GM23338 (cell line): ENCODE data around the gene TSHZ3. TPM values are rescaled to one million over a fixed set of nuclear protein-coding genes. Genes with fewer than 3 reads are reported as not detected.
A peak's percentile ranks its signal among the peaks of the same experiment; 100 is the strongest.

Source experiments
- ATAC-seq: fragments of 200-7000 bp; cut with Tn5 transposase; 3 replicates; pipeline ENCODE4 v1.9.1; 2020
- DNase-seq: peaks from one replicate; pipeline ENCODE4 v3.0.0-alpha.2; 2015; ENCODE audit warnings: low spot score
- H2AFZ ChIP-seq: fragments of 200-600 bp; sonication (generic); 2 replicates; pipeline ENCODE4 v1.8.0; 2016; ENCODE audit warnings: antibody characterized with exemption, mild to moderate bottlenecking, moderate library complexity
- H3F3A ChIP-seq: fragments of 200-600 bp; sonication (generic); replicated peaks from 2 replicates; pipeline ENCODE4 v1.8.0; 2017; ENCODE audit warnings: antibody characterized with exemption, mixed run types, low read depth
- H3K27ac ChIP-seq: fragments of 200-600 bp; sonication (generic); 2 replicates; pipeline ENCODE4 v1.6.1; 2016; ENCODE audit warnings: low read depth
- H3K27me3 ChIP-seq: fragments of 200-600 bp; sonication (generic); 2 replicates; pipeline ENCODE4 v1.8.0; 2016; ENCODE audit warnings: mild to moderate bottlenecking, mixed run types, moderate library complexity; ENCODE audit not compliant: insufficient read depth
- H3K36me3 ChIP-seq: fragments of 200-600 bp; sonication (generic); 2 replicates; pipeline ENCODE4 v1.8.0; 2016; ENCODE audit warnings: mild to moderate bottlenecking; ENCODE audit not compliant: insufficient read depth
- H3K4me1 ChIP-seq: fragments of 200-600 bp; sonication (generic); 2 replicates; pipeline ENCODE4 v1.8.0; 2016; ENCODE audit warnings: mild to moderate bottlenecking, moderate library complexity; ENCODE audit not compliant: insufficient read depth
- H3K4me2 ChIP-seq: fragments of 200-600 bp; sonication (generic); 2 replicates; pipeline ENCODE4 v1.7.1; 2017; ENCODE audit warnings: mixed run types
- H3K4me3 ChIP-seq: fragments of 200-600 bp; sonication (generic); 2 replicates; pipeline ENCODE4 v1.6.1; 2016; ENCODE audit warnings: mixed run types
- H3K79me2 ChIP-seq: fragments of 200-600 bp; sonication (generic); replicated peaks from 2 replicates; pipeline ENCODE4 v1.8.0; 2017; ENCODE audit warnings: mild to moderate bottlenecking; ENCODE audit not compliant: insufficient read depth
- H3K9me2 ChIP-seq: fragments of 200-600 bp; sonication (generic); 2 replicates; pipeline ENCODE4 v1.8.0; 2017; ENCODE audit not compliant: insufficient read depth
- H4K20me1 ChIP-seq: fragments of 200-600 bp; sonication (generic); replicated peaks from 2 replicates; pipeline ENCODE4 v1.8.0; 2017; ENCODE audit warnings: mild to moderate bottlenecking; ENCODE audit not compliant: insufficient read depth
- H3K27ac Mint-ChIP-seq: 2 replicates; pipeline ENCODE4 v1.8.0; 2020; ENCODE audit warnings: inconsistent platforms, mild to moderate bottlenecking, moderate library complexity, mixed read lengths
- H3K27me3 Mint-ChIP-seq: 3 replicates; pipeline ENCODE4 v1.8.0; 2022; ENCODE audit warnings: low read depth, mild to moderate bottlenecking, moderate library complexity, mixed read lengths, inconsistent platforms; ENCODE audit not compliant: insufficient read depth, poor library complexity
- H3K36me3 Mint-ChIP-seq: 3 replicates; pipeline ENCODE4 v1.8.0; 2021; ENCODE audit warnings: low read depth, mild to moderate bottlenecking, inconsistent platforms, moderate library complexity, mixed read lengths
- H3K4me1 Mint-ChIP-seq: 3 replicates; pipeline ENCODE4 v1.8.0; 2020; ENCODE audit warnings: mild to moderate bottlenecking, inconsistent platforms, mixed read lengths
- H3K4me3 Mint-ChIP-seq: 3 replicates; pipeline ENCODE4 v1.8.0; 2021; ENCODE audit warnings: moderate library complexity, mild to moderate bottlenecking, inconsistent platforms, mixed read lengths
- H3K9me3 Mint-ChIP-seq: 3 replicates; pipeline ENCODE4 v1.8.0; 2020; ENCODE audit warnings: moderate library complexity, mild to moderate bottlenecking, inconsistent platforms, mixed read lengths
- ETS1 ChIP-seq: IDR thresholded peaks from 2 replicates; pipeline ENCODE4 v1.6.1; 2016; ENCODE audit warnings: antibody characterized with exemption
- EZH2 ChIP-seq: fragments of 200-600 bp; sonication (generic); IDR thresholded peaks from one replicate; pipeline ENCODE4 v1.8.0; 2017; ENCODE audit warnings: antibody characterized with exemption, mild to moderate bottlenecking, low read depth; ENCODE audit not compliant: unreplicated experiment
- JUNB ChIP-seq: IDR thresholded peaks from one replicate; pipeline ENCODE4 v1.6.1; 2016; ENCODE audit warnings: antibody characterized with exemption; ENCODE audit not compliant: unreplicated experiment
- NANOG ChIP-seq: IDR thresholded peaks from 2 replicates; pipeline ENCODE4 v1.6.1; 2016; ENCODE audit warnings: antibody characterized with exemption, borderline replicate concordance
- REST ChIP-seq: IDR thresholded peaks from one replicate; pipeline ENCODE4 v1.6.1; 2018; ENCODE audit warnings: antibody characterized with exemption; ENCODE audit not compliant: unreplicated experiment
- STAT1 ChIP-seq: IDR thresholded peaks from one replicate; pipeline ENCODE4 v1.6.1; 2016; ENCODE audit warnings: antibody characterized with exemption; ENCODE audit not compliant: unreplicated experiment
- ZNF462 ChIP-seq: fragments of 250-450 bp; sonication (Bioruptor Pico); IDR thresholded peaks from 2 replicates; pipeline ENCODE4 v1.5.0; 2020; ENCODE audit warnings: mild to moderate bottlenecking, moderate library complexity
- polyA plus RNA-seq: library from polyadenylated mRNA; unstranded; fragments of >200 nt; fragmentation: Nextera tagmentation; extraction: Ambion mirVana; gene quantifications from 2 replicates; pipeline ENCODE4 v1.2.1, GENCODE V29; 2016
- total RNA-seq: library from RNA; depleted of rRNA; stranded (reverse); fragments of >200 nt; shearing (Covaris generic); gene quantifications from 2 replicates; pipeline ENCODE4 v1.2.3, GENCODE V29; 2014

The TSHZ3 gene
- total and polyA plus RNA-seq, 2 experiments from 2014 or later: 3.8 to 8.9 TPM

- TF ChIP-seq REST (no peak), NANOG (no peak), EZH2 (no peak)
- H3K27ac ChIP-seq: no peak overlapping the region
- H3K27me3 ChIP-seq: no peaks in the 10 kb centered on the region
- H3K36me3 ChIP-seq: no peaks in the 10 kb centered on the region
- H3K79me2 ChIP-seq: peaks cover 15% of the 10 kb centered on the region
- peaks cover 5% of the 10 kb centered on the region; the same call in 1 of the 2 replicates for H3K4me1 ChIP-seq
- no peaks in the 10 kb centered on the region for H3K9me2 ChIP-seq
- Mint-ChIP-seq H3K4me3 (no peak overlapping the region), H3K36me3 (peaks cover 20% of the 10 kb centered on the region), H3K9me3 (no peaks in the 10 kb centered on the region), H3K27ac (peak overlapping the region; percentile 84), H3K4me1 (peaks cover 39% of the 10 kb centered on the region), H3K27me3 (peaks cover 6% of the 10 kb centered on the region)
- no peak overlapping the region for H3K4me3 ChIP-seq
- H3F3A ChIP-seq: no peaks in the 10 kb centered on the region
- no peak for ATAC-seq
- no peaks in the 10 kb centered on the region for H4K20me1 ChIP-seq
- no peak for DNase-seq
- no peak overlapping the region for H3K4me2 ChIP-seq
- no peak overlapping the region for H2AFZ ChIP-seq
These were observed 66.9 kb downstream of the TSHZ3 start for GRCh38 chr19:31282346-31282745.

GRCh38 chr19:31280287-31281006 is 68.8 kb downstream of the TSHZ3 start:
- H3K4me3 Mint-ChIP-seq: no peak overlapping the region
- H3K27me3 ChIP-seq: no peaks in the 10 kb centered on the region
- H2AFZ ChIP-seq: no peak overlapping the region
- no peak overlapping the region for H3K4me3 ChIP-seq
- ATAC-seq (no peak), DNase-seq (no peak)
- H3K4me1 Mint-ChIP-seq: peaks cover 32% of the 10 kb centered on the region
- no peak overlapping the region for H3K4me2 ChIP-seq
- H3K36me3 Mint-ChIP-seq: peaks cover 33% of the 10 kb centered on the region
- H3K9me3 Mint-ChIP-seq: no peaks in the 10 kb centered on the region
- H3K27ac ChIP-seq: no peak overlapping the region
- H3K4me1 ChIP-seq: peaks cover 5% of the 10 kb centered on the region; the same call in 1 of the 2 replicates
- peaks cover 4% of the 10 kb centered on the region for H3K27me3 Mint-ChIP-seq
- no peaks in the 10 kb centered on the region for H4K20me1 ChIP-seq
- no peak overlapping the region for H3K27ac Mint-ChIP-seq
- H3F3A ChIP-seq: no peaks in the 10 kb centered on the region
- no peaks in the 10 kb centered on the region for H3K36me3 ChIP-seq
- peaks cover 15% of the 10 kb centered on the region for H3K79me2 ChIP-seq
- no peaks in the 10 kb centered on the region for H3K9me2 ChIP-seq
- TF ChIP-seq ETS1 (no peak), NANOG (no peak), ZNF462 (CRISPR knock-in tag) (no peak), EZH2 (no peak), STAT1 (no peak), JUNB (no peak)
